HuH-7 (cell line): Measurements from ENCODE around the gene PLA1A.

Experiments
- DNase-seq: peaks from one replicate; pipeline ENCODE4 v3.0.0; 2011; ENCODE audit warnings: low spot score

The PLA1A gene

GRCh38 chr3:119637679-119638477 is 40.2 kb downstream of the PLA1A start:
- DNase-seq, result no peak

- DNase-seq, result no peak
Observed at GRCh38 chr3:119639494-119640350, 42.0 kb downstream of the PLA1A start.

- no peak for DNase-seq
Observed at GRCh38 chr3:119641416-119641815, 43.7 kb downstream of the PLA1A start.

GRCh38 chr3:119642746-119643473 is 45.2 kb downstream of the PLA1A start:
- DNase-seq, result no peak

- DNase-seq, result no peak
Observed at GRCh38 chr3:119643528-119643927, 45.8 kb downstream of the PLA1A start.

GRCh38 chr3:119644481-119644880 is 46.8 kb downstream of the PLA1A start:
- no peak for DNase-seq

GRCh38 chr3:119645813-119646212 is 48.1 kb downstream of the PLA1A start:
- DNase-seq, result peak; percentile 40

- no peak for DNase-seq
Observed at GRCh38 chr3:119647171-119647570, 49.5 kb downstream of the PLA1A start.

- no peak for DNase-seq
Observed at GRCh38 chr3:119647843-119648575, 50.3 kb downstream of the PLA1A start.

GRCh38 chr3:119649761-119650160 is 52.1 kb downstream of the PLA1A start:
- no peak for DNase-seq

- DNase-seq, result no peak
Observed at GRCh38 chr3:119652306-119653033, 54.8 kb downstream of the PLA1A start.

GRCh38 chr3:119653876-119654275 is 56.2 kb downstream of the PLA1A start:
- DNase-seq, result no peak

GRCh38 chr3:119657887-119658702 is 60.4 kb downstream of the PLA1A start:
- no peak for DNase-seq

- no peak for DNase-seq
Observed at GRCh38 chr3:119658994-119659393, 61.3 kb downstream of the PLA1A start.

GRCh38 chr3:119659606-119660291 is 62.1 kb downstream of the PLA1A start:
- DNase-seq, result no peak

- DNase-seq, result no peak
Observed at GRCh38 chr3:119660474-119661440, 63.1 kb downstream of the PLA1A start, which contains the start of gene POPDC2. Gene POPDC2, minus strand, starts transcription at chr3:119660589. Its CDS starts 166 bp downstream, at chr3:119660423.

- DNase-seq, result no peak
Observed at GRCh38 chr3:119662604-119663373, 65.1 kb downstream of the PLA1A start.
